Dendritic cell treated with granulocyte-macrophage colony-stimulating factor and Interleukin-4, amounts not matched to agents 40 ng/mL and 50 ng/mL, for 4 days (primary cell): ENCODE measurements around the gene HS6ST1.

ENCODE experiments used
- H3K27ac Mint-ChIP-seq: one replicate; pipeline ENCODE4 v1.8.0; 2022; ENCODE audit warnings: mild to moderate bottlenecking, mixed read lengths
- H3K27me3 Mint-ChIP-seq: one replicate; pipeline ENCODE4 v1.8.0; 2022; ENCODE audit warnings: mild to moderate bottlenecking, mixed read lengths
- H3K36me3 Mint-ChIP-seq: one replicate; pipeline ENCODE4 v1.8.0; 2022; ENCODE audit warnings: low read depth, mixed read lengths
- H3K4me1 Mint-ChIP-seq: one replicate; pipeline ENCODE4 v1.8.0; 2022; ENCODE audit warnings: low read depth, mixed read lengths
- H3K4me3 Mint-ChIP-seq: one replicate; pipeline ENCODE4 v1.8.0; 2022; ENCODE audit warnings: mild to moderate bottlenecking, moderate library complexity, mixed read lengths
- H3K9me3 Mint-ChIP-seq: one replicate; pipeline ENCODE4 v1.8.0; 2022; ENCODE audit warnings: mixed read lengths
- intact Hi-C: fragments of 100-400 bp; cut with micrococcal nuclease; formaldehyde crosslinking; loops from one replicate; pipeline ENCODE4 v1.15.0; 2022

Gene HS6ST1

DNA sequence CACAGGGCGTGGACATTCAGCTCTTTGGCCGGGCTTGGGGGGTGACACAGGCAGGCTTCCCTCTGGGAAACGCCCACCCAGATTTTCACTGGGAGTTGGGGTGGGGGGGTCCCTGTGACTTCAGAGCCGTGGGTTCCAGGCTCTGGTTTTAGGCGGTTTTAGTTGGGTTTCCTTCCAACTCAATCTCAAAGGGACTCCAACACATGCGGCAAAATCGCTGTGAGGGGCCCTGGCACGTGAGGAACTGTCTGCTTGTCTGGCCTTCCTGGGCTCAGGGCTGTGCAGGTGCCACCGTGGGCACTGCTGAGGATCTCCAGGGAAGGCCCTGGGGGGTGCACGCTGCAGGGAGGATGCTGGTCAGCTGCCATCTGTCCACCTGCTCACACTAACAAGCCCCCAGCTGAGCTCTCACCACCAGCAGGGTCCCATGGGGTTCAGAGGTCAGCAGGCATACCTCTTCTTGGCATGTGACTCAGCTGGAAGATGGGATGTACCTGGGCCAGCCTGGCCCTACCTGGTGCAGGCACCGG is 11.7 kb downstream of the HS6ST1 start:
- Mint-ChIP-seq H3K9me3 (no peaks in the 10 kb centered on the region), H3K27me3 (no peaks in the 10 kb centered on the region), H3K4me1 (peaks cover 61% of the 10 kb centered on the region), H3K27ac (no peak overlapping the region), H3K4me3 (no peak overlapping the region), H3K36me3 (peaks cover 9% of the 10 kb centered on the region)
- intact Hi-C loops = no loop called here

DNA sequence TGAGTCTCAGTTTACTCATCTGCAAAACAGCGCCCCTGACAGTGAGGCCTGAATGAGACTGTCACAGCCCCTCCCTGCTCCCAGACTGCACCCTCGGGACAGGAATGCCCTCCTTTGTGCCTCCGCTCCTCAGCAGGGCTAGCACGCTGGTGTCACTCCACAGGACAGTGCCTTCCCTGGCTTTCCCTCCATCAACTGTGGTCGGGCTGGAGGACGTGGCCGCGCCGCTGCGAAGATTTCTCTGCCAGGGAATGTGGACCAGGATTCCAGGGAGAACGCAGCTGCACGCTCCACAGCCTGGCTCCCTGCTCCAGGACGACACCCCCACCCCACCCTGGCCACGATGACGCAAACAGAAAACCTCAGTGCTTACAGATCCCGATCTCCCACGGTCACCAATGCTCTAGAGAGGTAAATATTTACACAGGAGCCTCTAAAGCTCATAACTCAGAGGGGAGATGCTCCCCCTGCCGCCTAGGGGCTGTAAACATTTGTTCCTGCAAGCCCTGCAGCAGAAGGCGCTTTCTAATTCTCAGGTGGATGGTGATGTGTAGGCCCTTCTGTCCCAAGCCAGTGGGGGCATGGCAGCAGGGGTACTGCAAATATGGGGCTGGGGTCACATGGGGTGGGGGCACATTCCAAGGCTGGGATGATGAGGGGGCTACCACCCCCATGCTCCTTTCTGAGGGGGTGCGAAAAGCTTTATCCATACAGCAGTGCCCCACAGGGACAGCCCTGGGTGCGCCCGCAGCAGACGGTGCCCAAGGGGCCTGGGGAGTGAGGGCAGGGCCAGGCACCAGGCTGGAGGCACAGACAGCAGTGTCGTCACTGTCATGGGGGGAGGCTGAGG is 12.4 kb downstream of the HS6ST1 start:
- Mint-ChIP-seq H3K27me3 (no peaks in the 10 kb centered on the region), H3K4me1 (peaks cover 58% of the 10 kb centered on the region)

DNA sequence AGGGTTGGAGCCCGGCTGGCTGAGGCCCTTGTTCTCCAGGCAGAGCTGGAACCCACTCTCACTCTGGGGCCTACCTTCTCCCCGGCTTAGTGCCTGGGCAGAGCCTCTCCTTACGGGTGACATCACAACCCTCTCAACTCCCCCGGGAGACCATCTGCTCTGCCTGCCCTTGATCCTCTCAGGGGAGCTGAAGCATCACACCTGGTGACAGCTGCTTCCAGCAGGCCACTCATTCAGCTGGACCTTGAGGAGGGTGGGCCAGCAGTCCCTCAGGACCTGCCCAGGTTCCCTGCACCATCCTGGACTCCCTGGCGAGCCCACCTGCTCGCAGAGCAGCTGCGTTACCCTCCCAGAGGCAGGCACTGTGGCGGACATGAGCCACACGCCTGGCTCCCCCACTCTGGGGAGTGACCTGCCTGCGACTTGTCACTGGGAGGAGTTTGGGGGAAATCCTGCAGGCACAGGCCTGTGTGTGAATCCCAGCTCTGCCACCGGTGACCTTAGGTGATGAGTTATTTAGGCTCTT is 13.1 kb downstream of the HS6ST1 start:
- no peaks in the 10 kb centered on the region for H3K27me3 Mint-ChIP-seq
- H3K36me3 Mint-ChIP-seq = peaks cover 9% of the 10 kb centered on the region
- H3K27ac Mint-ChIP-seq = no peak overlapping the region
- no peak overlapping the region for H3K4me3 Mint-ChIP-seq
- intact Hi-C loops = no loop called here
- peaks cover 51% of the 10 kb centered on the region for H3K4me1 Mint-ChIP-seq
- no peaks in the 10 kb centered on the region for H3K9me3 Mint-ChIP-seq

More for the DNA sequence above, 12.4 kb downstream of the HS6ST1 start:
- intact Hi-C loops = no loop called here
- H3K36me3 Mint-ChIP-seq = peaks cover 9% of the 10 kb centered on the region
- H3K27ac Mint-ChIP-seq = no peak overlapping the region
- H3K4me3 Mint-ChIP-seq = no peak overlapping the region
- H3K9me3 Mint-ChIP-seq = no peaks in the 10 kb centered on the region

DNA sequence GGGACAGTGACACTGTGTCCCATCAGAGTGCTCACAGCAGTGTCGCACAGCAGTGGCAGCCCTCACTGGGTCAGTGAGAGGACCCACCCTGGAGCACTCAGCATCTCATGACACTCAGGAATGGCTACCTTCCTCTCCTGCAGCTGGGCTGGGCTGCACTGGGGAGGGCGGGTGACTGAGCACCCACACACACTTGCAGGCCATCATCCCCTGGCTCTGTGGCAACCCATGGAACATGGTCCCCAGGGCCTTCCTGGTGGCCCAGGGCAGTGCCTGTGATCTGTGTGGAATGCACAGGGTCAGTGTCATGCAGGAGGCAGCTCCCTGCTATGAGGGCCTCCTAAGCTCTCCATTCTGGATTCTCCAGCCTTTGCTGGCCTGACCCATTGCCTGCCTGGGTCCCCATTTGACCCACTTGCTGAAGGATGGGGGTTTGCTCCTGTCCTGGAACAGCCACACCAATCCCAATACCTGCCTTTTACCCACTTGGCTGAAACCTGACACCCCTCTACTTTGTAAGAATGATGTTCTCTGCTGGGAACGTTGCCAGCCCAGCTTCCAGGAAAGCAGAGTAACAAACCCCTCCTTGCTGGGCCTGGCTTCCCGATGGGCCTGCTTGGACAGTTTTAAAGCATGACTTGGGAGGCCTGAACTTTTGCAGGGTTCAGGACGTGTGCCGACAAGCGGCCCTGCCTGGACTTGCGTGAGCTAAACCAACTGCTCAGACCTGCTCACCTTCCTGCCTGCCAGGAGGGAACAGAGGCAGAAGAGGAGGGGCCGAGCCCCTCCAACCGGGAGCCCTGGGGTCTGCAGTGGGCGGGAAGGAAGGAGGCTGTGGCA is 13.7 kb downstream of the HS6ST1 start:
- no peak overlapping the region for H3K27ac Mint-ChIP-seq
- peaks cover 48% of the 10 kb centered on the region for H3K4me1 Mint-ChIP-seq
- no peaks in the 10 kb centered on the region for H3K27me3 Mint-ChIP-seq
- peaks cover 5% of the 10 kb centered on the region for H3K36me3 Mint-ChIP-seq
- no peaks in the 10 kb centered on the region for H3K9me3 Mint-ChIP-seq
- no peak overlapping the region for H3K4me3 Mint-ChIP-seq
- intact Hi-C loops = no loop called here

DNA sequence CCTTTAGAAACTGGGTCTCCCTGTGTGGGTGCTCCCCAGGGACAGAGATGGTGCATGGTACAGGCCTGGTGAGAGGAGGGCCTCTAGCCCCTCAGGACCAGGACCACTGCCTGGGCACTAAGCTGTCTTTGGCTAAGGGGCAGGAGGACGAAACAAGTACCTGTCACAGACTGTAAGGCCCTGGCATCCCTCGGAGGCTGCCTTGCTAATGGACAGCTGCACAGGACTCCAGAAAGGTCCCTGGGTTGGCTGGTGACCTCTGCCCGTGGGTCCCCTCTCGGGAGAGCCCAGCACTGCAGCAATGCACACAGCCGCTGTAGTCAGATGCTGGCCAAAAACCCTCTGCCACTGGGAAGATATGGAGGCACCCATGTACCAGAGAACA is 14.3 kb downstream of the HS6ST1 start:
- intact Hi-C loops = no loop called here
- peaks cover 43% of the 10 kb centered on the region for H3K4me1 Mint-ChIP-seq
- no peak overlapping the region for H3K27ac Mint-ChIP-seq
- no peaks in the 10 kb centered on the region for H3K27me3 Mint-ChIP-seq
- H3K36me3 Mint-ChIP-seq = no peaks in the 10 kb centered on the region
- H3K4me3 Mint-ChIP-seq = no peak overlapping the region
- no peaks in the 10 kb centered on the region for H3K9me3 Mint-ChIP-seq

DNA sequence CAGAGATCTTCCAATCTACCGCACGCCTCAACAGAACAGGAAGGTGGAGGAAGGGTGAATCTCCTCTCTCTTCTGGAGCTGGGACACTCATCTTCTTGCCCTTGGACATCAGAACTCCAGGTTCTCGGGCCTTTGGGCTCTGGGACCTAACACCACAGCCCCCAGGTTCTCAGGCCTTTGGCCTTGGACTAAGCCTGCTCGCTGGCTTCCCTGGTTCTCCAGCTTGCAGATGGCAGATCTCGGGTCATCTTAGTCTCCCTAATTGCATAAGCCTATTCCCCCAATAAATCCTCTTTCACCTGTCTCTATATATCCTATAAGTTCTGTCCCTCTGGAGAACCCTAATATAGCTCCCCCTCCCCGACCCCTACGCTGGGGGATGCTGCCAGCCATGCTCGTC is 14.8 kb downstream of the HS6ST1 start:
- Mint-ChIP-seq H3K27ac (no peak overlapping the region), H3K4me3 (no peak overlapping the region), H3K27me3 (no peaks in the 10 kb centered on the region), H3K9me3 (no peaks in the 10 kb centered on the region), H3K36me3 (no peaks in the 10 kb centered on the region), H3K4me1 (peaks cover 44% of the 10 kb centered on the region)
- intact Hi-C loops = no loop called here

DNA sequence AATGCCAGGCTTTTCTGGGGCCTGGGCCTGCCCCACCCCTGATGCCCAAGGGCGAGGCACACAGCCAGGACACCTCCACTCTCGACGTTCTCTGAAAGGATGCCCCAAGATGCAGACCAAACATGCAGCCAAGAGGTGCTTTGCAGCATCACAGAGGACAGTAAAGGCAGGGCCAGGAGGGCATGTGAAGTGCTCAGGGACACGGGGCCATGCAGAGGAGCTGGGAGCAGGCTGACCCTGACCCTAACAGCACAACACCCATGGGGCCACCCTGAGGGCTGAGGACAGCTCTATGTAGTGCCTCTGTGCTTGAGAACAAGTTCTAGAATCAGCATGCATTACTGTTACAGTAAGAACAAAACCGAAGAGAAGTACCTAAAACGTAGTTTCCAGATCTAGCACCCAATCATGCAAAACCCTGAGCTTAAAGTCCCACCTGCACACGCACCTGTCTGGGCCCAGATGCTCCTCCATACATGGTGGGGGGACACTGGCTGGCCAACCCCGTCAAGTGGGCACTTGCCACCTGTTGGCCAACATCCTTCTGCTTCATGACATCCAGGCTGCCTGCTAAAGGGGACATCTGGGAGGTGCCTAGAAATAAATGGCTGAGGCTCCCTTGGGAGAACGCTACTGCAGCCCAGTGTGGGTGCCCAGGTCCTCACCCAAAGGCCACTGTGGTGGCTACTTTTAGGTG is 15.4 kb downstream of the HS6ST1 start:
- Mint-ChIP-seq H3K27me3 (no peaks in the 10 kb centered on the region), H3K9me3 (no peaks in the 10 kb centered on the region), H3K36me3 (no peaks in the 10 kb centered on the region), H3K4me3 (no peak overlapping the region), H3K27ac (no peak overlapping the region), H3K4me1 (peaks cover 38% of the 10 kb centered on the region)
- intact Hi-C loops = no loop called here

DNA sequence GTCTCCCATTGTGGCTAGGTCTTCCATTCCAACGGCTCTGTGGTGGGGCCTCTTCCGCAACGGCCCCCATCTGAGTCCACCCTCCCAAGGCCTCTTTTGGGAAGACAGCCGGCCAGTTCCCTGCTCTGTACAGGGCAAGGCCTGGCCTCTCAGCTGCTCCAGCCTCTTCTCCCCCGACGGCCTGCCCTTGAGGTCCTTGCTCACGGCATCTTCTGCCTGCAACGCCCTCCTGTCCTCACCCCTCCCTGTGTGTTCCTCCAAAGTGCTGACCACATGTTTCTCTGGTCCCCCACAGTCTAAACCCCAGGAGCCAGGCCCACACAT is 16.0 kb downstream of the HS6ST1 start:
- no peaks in the 10 kb centered on the region for H3K9me3 Mint-ChIP-seq
- H3K4me1 Mint-ChIP-seq = peaks cover 33% of the 10 kb centered on the region
- H3K27ac Mint-ChIP-seq = no peak overlapping the region
- H3K27me3 Mint-ChIP-seq = no peaks in the 10 kb centered on the region
- no peaks in the 10 kb centered on the region for H3K36me3 Mint-ChIP-seq
- no peak overlapping the region for H3K4me3 Mint-ChIP-seq
- intact Hi-C loops = no loop called here

DNA sequence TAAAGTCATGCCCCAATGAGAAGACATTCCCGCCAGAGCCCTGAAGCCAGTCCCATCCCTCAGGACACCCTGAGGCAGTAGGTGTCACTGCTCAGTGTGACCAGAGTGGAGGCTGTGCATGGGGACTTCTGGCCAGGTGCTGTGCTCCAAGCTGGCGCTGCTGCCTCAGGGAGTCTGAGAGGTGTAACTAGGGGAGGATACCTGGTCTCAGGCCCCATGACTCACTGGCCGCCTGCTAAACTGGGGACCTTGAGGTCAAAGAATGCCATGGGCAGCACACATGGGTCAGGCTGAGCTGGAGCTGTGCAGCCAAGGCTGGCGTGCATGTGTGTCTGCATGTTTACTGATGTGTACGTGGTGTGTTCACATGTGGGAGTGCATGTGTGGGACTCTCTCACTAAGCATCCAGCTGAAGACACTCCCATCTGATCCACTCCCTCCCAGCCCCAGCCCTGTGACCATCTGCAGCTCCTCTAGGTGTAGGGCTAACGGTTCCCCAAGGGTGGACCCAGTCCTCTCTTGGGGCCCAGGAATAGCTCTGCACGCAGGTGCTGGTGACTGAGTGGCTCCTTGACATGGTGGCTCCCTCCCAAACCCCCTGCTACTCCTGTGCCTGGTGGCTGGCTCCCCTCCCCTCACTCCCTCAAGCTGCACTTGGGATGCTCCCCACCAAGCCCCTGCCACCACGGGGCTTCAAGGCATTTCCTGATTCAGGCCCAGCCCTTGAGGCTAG is 16.5 kb downstream of the HS6ST1 start:
- Mint-ChIP-seq H3K27me3 (no peaks in the 10 kb centered on the region), H3K36me3 (no peaks in the 10 kb centered on the region), H3K4me3 (no peak overlapping the region), H3K4me1 (peaks cover 27% of the 10 kb centered on the region), H3K27ac (no peak overlapping the region), H3K9me3 (no peaks in the 10 kb centered on the region)
- intact Hi-C loops = no loop called here

DNA sequence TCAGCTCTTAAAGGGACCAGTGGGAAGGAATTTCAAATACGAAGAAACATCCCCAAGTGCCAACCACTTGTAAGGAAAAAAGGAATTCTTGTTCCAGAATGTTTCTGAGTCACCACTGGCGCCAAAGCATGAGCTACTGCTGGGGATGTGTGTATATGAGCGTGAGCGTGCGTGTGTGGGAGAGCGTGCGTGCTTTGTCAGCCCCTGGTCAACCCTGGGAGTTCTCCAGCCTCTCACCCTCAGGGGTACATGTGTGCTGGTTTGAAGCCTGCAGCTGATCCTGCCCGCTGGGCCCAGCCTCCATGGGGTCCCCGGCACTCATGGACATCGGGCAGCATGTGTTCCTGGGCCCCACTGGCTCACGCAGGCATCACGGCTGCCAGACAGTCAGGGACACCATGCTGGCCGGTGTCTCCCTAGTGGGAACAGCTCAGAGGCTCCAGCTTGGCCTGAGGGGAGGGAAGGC is 17.1 kb downstream of the HS6ST1 start:
- no peaks in the 10 kb centered on the region for H3K27me3 Mint-ChIP-seq
- intact Hi-C loops = no loop called here
- H3K4me3 Mint-ChIP-seq = no peak overlapping the region
- H3K9me3 Mint-ChIP-seq = no peaks in the 10 kb centered on the region
- H3K4me1 Mint-ChIP-seq = peaks cover 24% of the 10 kb centered on the region
- H3K27ac Mint-ChIP-seq = no peak overlapping the region
- no peaks in the 10 kb centered on the region for H3K36me3 Mint-ChIP-seq

DNA sequence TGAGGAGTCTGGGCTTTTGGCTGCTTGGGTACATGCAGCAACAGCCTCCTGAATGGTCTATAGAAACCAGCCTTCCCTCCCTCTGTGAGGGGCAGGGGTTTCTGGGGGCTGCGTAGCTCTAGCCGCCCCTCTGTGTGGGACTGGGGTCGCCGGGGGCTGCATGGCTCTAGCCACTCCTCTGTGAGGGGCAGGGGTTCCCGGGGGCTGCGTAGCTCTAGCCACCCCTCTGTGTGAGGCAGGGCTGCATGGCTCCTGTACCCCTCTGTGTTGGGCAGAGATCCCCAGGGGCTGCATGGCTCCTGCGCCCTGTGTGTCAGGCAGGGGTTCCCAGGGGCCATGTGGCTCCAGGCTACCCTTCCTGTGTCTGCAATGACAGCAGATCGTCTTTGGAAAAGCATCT is 17.6 kb downstream of the HS6ST1 start:
- Mint-ChIP-seq H3K4me3 (no peak overlapping the region), H3K9me3 (no peaks in the 10 kb centered on the region), H3K27ac (no peak overlapping the region), H3K4me1 (peaks cover 24% of the 10 kb centered on the region), H3K27me3 (no peaks in the 10 kb centered on the region), H3K36me3 (no peaks in the 10 kb centered on the region)
- intact Hi-C loops = no loop called here

DNA sequence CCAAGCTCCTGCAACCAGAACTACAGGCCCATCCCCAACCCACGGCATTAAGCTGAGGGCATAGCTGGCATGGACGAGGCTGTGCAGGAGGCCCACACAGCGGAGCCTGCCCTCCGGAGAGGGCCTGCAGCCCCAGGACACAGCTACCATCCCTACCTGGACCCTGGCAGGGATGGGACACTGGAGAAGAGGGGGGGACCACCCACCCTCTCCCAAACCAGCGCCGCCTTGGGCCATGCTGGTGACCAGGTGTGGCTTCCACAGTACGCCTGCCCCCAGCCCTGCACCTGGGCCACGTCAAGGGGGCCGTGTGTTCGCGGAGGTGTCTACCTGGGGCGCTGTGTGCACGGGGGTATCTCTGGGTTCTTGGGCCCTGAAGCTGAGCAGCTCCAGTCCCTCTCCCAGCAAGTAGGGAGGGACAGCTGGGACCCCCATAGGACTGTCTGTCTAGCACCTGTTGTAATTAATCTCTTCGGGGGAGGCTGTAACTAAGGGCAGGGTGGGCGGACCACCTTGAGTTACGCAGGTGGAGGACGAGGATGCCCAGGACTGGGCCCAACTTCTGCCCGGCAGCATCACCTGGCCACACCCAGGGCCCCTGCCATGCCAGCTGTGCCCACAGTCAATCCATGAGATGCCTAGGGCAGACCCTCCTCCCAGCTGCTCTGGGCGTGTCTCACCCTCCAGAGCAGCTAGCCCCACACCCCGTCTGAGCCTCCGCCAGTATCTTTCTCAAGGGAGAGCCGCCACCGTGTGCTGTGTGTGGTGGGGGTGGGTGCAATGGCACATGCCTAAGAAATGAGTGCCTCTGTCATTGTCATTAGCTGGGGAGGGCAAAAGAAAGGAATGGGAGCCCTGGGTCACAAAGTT is 18.3 kb downstream of the HS6ST1 start:
- Mint-ChIP-seq H3K9me3 (no peaks in the 10 kb centered on the region), H3K27me3 (no peaks in the 10 kb centered on the region), H3K4me1 (peaks cover 20% of the 10 kb centered on the region), H3K4me3 (no peak overlapping the region), H3K36me3 (no peaks in the 10 kb centered on the region), H3K27ac (no peak overlapping the region)
- intact Hi-C loops = no loop called here
